Thyroid gland (tissue), 4 donors: ENCODE measurements around the gene NDUFA8.

Source experiments
- CTCF ChIP-seq, 6 experiments: fragments of 200-600 bp in 3 of 6; fragments of 450-650 bp in 3 of 6; sonication (generic) in 3 of 6; IDR thresholded peaks; one replicate each; pipeline ENCODE4 v1.5.1; 2016 to 2019; ENCODE audit warnings: antibody characterized with exemption in 6 of 6, mild to moderate bottlenecking in 2 of 6, inconsistent platforms in 1 of 6, moderate library complexity in 1 of 6
- POLR2A ChIP-seq, 2 donors: fragments of 450-650 bp; IDR thresholded peaks; one replicate each; pipeline ENCODE4 v1.6.1; 2017; ENCODE audit warnings: antibody characterized with exemption in 2 of 2, mild to moderate bottlenecking in 2 of 2, moderate library complexity in 1 of 2

GRCh38 chr9:122173670-122174069 is 14.1 kb upstream of the NDUFA8 start:
- TF ChIP-seq CTCF (IDR thresholded peaks at IDR 0.05) (no peak), POLR2A (IDR thresholded peaks at IDR 0.05) (no peak)
